BLaER1 (cell line): ENCODE results near the gene EFNA5.
A peak's percentile ranks its signal among the peaks of the same experiment; 100 is the strongest.

Experiments used
- H3K27ac ChIP-seq: shearing (Covaris generic); formaldehyde crosslinking; 2 replicates; pipeline ENCODE4 v1.8.1; 2022
- H3K27me3 ChIP-seq: shearing (Covaris generic); formaldehyde crosslinking; 2 replicates; pipeline ENCODE4 v1.8.1; 2022
- H3K36me3 ChIP-seq: shearing (Covaris generic); formaldehyde crosslinking; 2 replicates; pipeline ENCODE4 v1.8.1; 2022
- H3K4me1 ChIP-seq: shearing (Covaris generic); formaldehyde crosslinking; 2 replicates; pipeline ENCODE4 v1.8.1; 2022
- H3K4me2 ChIP-seq: shearing (Covaris generic); formaldehyde crosslinking; 2 replicates; pipeline ENCODE4 v1.8.1; 2022
- H3K4me3 ChIP-seq: shearing (Covaris generic); formaldehyde crosslinking; 2 replicates; pipeline ENCODE4 v1.8.1; 2022
- H3K9ac ChIP-seq: shearing (Covaris generic); formaldehyde crosslinking; 2 replicates; pipeline ENCODE4 v1.8.1; 2022
- H3K9me3 ChIP-seq: shearing (Covaris generic); formaldehyde crosslinking; 2 replicates; pipeline ENCODE4 v1.8.1; 2022
- H4K20me1 ChIP-seq: shearing (Covaris generic); formaldehyde crosslinking; 2 replicates; pipeline ENCODE4 v1.8.1; 2022
- Cebpa-rat ChIP-seq: shearing (Covaris generic); IDR thresholded peaks from 2 replicates; pipeline ENCODE4 v1.8.1; 2022

Gene EFNA5

DNA sequence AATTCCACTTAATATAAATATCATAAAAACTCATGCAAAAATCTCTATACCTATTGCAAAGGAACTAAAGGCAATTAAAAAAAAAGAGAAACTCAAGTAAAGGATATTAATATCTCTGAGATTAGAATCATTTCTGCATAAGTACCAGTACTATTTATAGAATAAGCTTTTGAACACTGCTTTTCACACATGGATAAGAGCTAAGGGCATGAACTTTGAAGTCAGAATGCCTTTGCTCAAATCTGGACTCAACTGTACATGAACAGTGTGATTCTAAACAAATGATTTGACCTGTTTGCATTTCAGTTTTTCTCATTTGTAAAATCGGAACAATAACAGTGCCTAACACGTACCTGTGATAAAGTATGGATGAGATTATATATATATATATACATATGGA, 255.9 kb downstream of the EFNA5 start:
- Histone ChIP-seq H3K27ac (no peak overlapping the region), H3K4me3 (no peak overlapping the region), H4K20me1 (no peaks in the 10 kb centered on the region), H3K4me1 (no peaks in the 10 kb centered on the region), H3K36me3 (no peaks in the 10 kb centered on the region), H3K9ac (no peak overlapping the region), H3K4me2 (no peak overlapping the region), H3K27me3 (no peaks in the 10 kb centered on the region), H3K9me3 (no peaks in the 10 kb centered on the region)
- no peak for TF ChIP-seq Cebpa-rat

DNA sequence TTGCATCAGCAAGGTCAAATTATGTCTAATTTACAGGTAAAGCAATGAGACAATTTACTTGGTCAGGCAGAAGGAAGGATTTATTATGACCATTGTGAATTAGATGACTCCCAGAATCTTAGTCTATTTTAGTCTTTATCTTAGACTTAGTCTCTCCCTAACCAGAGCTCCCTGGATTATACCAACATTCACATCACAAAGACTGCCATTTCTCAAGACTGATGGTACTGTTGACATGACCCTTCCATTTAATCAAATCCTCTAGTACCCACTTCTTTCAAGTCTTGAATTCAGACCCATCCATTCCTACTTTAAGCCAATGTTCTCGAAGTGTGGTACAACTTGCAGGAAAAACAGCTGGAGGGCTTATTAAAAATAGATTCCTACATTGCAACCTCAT, 257.0 kb downstream of the EFNA5 start:
- TF ChIP-seq Cebpa-rat: no peak
- Histone ChIP-seq H4K20me1 (no peaks in the 10 kb centered on the region), H3K9ac (no peak overlapping the region), H3K27me3 (no peaks in the 10 kb centered on the region), H3K9me3 (no peaks in the 10 kb centered on the region), H3K4me3 (no peak overlapping the region), H3K36me3 (no peaks in the 10 kb centered on the region), H3K4me1 (no peaks in the 10 kb centered on the region), H3K4me2 (no peak overlapping the region), H3K27ac (no peak overlapping the region)

DNA sequence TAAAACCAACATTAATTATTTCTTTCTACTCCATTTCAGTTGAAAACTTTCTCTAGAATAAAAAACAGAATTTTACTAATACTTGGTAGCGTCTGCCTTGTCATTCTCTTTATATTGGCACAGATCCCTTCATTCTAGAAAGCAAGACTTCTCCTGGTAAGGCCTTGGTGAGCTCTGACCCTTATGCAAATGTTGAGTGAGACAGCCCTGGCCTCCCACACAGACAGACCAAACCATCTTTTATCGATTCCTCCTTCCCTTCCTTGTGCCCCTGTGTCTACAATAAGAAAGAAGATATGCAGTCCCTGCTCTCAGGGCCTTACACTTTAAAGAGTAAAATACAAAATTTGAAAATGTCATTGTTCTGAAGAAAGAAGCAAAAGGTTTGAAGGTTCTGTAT, 262.2 kb downstream of the EFNA5 start:
- H3K36me3 ChIP-seq: no peaks in the 10 kb centered on the region
- no peaks in the 10 kb centered on the region for H4K20me1 ChIP-seq
- peaks cover 7% of the 10 kb centered on the region for H3K4me1 ChIP-seq
- no peak for TF ChIP-seq Cebpa-rat
- H3K27me3 ChIP-seq: no peaks in the 10 kb centered on the region
- no peak overlapping the region for H3K4me3 ChIP-seq
- H3K9ac ChIP-seq: no peak overlapping the region
- no peak overlapping the region for H3K27ac ChIP-seq
- H3K9me3 ChIP-seq: no peaks in the 10 kb centered on the region
- H3K4me2 ChIP-seq: no peak overlapping the region

DNA sequence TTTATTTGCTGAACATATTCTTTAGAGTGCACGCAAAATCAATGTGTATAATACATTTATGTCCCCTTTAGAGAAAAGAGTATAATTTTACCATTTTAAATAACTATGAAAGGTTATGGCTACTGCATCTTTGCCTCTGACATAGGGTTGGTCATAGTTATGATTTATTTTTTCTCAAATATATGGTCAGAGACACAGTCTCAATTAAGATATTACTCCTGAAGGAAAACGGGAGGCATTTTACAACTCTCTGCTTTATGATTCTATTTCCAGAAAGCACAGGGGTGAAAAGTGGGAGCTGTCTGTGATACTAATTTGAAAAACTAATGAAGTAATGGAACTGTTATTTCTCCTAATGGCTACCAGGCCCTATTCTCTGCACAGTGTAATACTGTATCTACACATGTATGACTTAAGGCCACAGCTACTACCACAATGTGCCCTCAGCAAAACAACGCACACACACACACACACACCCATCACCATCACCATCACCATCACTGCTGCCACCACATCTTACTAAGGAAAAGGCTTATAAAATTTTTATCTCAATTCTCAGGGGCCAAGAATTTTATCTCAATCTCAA, 262.9 kb downstream of the EFNA5 start:
- Histone ChIP-seq H3K4me3 (no peak overlapping the region), H3K36me3 (no peaks in the 10 kb centered on the region), H3K27ac (no peak overlapping the region), H3K9ac (no peak overlapping the region), H3K9me3 (no peaks in the 10 kb centered on the region), H4K20me1 (no peaks in the 10 kb centered on the region), H3K4me1 (peaks cover 7% of the 10 kb centered on the region), H3K27me3 (no peaks in the 10 kb centered on the region), H3K4me2 (no peak overlapping the region)
- no peak for TF ChIP-seq Cebpa-rat

DNA sequence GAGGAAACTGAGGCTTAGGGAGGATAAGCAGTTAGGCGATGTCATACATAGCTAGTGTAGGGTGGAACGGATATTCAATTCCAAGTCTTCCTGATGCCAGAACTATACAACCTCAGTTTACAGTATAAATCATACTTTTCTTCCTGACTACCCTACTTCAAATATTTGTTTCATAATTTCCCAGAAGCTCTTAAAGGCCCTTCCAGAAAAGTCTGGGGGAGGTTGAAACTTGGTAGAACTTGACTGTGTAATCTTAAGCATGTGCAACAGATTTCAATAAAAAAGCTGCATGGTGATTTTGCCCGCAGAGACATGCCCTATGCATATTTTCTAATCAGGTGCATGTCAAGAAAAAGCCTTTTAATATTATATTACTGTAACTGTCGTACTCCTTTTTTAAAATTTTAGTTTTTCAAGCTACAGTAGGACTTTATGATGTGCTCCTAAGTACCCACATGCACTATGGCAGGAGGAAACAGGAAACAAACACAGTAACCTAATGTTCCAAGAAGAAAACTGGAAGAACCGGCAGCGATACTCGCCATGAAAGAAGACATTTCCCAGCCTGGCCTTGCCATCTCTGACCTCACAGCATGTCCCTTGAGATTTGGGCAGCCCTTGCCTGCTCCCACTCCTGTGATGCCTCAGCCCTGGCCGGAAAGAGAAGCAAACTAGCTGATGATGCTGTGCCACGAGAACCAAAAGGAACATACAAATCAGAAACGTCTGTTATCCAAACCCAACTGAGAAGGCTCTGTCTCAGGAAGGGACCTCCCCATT, 266.0 kb downstream of the EFNA5 start:
- H3K4me1 ChIP-seq: peaks cover 7% of the 10 kb centered on the region
- H3K9ac ChIP-seq: no peak overlapping the region
- no peak overlapping the region for H3K4me3 ChIP-seq
- no peaks in the 10 kb centered on the region for H3K36me3 ChIP-seq
- H3K4me2 ChIP-seq: peak overlapping the region; percentile 15; the same call in 1 of the 2 replicates
- H3K27me3 ChIP-seq: no peaks in the 10 kb centered on the region
- H3K27ac ChIP-seq: no peak overlapping the region
- no peak for TF ChIP-seq Cebpa-rat
- H3K9me3 ChIP-seq: no peaks in the 10 kb centered on the region
- H4K20me1 ChIP-seq: no peaks in the 10 kb centered on the region

DNA sequence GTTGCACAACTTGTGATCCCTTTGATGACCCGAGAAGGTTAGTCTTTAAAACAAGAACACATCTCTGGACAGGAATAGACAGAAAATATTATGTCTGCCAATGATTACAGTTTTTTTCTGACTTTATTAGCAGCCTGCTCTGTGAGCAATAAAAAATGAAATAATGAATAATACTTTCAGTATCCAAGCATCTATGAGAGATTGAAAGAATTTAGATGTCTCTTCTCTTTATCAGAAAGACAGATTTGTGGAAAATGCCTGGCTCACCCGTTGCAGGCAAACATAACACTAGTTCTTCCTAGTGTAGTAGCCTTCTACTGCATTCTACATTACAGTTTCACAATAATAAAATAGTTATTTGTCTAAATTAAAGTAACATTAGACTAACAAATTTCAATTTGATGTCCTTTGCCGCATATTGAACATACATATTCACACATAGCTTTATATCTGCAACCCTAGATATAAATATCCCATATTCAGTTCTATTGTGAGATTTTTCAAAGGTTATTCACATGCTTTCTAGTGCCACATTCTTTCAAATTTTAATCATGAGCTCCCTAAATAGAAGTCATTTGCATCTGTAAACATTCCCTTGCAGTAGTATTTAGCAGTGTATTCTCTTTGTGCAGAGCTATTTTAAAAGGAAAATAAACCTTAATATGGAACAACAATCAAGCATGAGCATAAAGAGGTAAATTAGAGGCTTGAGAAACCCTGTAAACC, 267.3 kb downstream of the EFNA5 start:
- Histone ChIP-seq H3K4me3 (no peak overlapping the region), H4K20me1 (no peaks in the 10 kb centered on the region), H3K4me1 (peaks cover 7% of the 10 kb centered on the region), H3K4me2 (no peak overlapping the region), H3K9ac (no peak overlapping the region), H3K36me3 (no peaks in the 10 kb centered on the region), H3K27ac (no peak overlapping the region), H3K27me3 (no peaks in the 10 kb centered on the region), H3K9me3 (no peaks in the 10 kb centered on the region)
- no peak for TF ChIP-seq Cebpa-rat

DNA sequence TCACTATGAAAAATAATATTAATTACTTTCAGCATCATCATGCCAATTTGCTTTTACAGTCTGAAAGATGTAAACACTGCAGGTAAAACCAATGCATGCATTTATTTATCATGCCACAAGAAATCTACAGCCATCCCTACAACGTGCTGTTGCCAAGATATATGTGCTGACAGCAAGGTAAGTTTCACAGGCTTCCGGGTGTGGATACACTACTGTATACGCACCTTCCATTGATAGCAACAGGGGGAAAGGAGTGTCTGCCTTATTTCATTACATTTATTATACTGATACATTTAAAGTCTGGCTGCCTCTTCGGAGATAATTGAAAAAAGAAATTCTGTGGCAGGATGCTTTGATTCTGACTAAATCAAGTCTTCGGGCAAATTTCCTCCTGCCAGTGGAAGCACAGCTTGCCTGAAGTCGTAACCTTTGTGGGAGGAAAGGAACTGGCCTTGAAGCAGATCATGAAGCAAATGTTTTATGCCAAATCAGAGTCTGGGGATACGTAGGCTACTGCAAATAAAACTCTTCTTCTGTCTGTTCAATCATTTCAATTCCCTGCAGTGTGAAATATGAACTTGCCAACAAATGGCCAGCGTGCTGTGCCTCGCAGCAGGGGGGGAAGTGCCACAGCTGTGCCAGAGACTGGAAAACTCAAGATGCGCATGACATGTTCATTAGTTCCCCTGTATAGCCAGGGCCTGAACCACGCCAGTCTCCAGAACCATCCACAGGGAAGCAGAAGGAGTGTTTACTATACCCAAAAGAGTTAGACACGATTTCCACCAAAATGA, 268.1 kb downstream of the EFNA5 start:
- no peaks in the 10 kb centered on the region for H3K36me3 ChIP-seq
- peaks cover 7% of the 10 kb centered on the region for H3K4me1 ChIP-seq
- H4K20me1 ChIP-seq: no peaks in the 10 kb centered on the region
- no peaks in the 10 kb centered on the region for H3K27me3 ChIP-seq
- no peak for TF ChIP-seq Cebpa-rat
- H3K27ac ChIP-seq: no peak overlapping the region
- H3K9ac ChIP-seq: no peak overlapping the region
- H3K9me3 ChIP-seq: no peaks in the 10 kb centered on the region
- no peak overlapping the region for H3K4me3 ChIP-seq
- no peak overlapping the region for H3K4me2 ChIP-seq

DNA sequence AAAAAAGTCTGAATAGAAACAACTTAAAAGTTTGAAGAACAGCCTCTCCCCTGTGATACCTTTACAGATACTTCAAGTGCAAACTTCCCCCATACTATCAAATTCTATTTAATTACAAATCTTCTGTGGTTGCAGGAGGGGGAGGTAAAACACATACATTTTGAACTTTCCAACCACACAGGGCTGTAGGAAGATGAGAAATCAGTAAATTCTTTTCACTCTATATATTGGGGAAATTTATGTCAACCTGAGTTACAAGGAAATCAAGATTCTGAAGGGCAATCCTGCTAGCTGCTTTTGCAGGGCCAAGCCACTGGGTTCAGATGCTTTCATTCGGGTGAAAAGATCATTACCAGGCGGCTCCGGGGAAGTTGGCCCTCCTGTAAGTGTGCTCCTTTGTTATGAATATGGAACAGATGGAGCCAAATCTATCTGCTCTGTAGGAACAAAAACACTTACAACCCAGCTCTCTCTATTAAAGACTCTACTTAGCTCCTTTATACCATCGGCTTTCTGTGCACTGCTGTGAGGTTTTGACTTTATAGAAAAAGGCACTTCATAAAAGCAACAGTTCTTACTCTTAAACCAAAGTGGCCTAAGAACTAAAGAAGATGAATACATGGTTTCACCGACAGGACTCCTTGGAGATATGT, 269.1 kb downstream of the EFNA5 start:
- peaks cover 8% of the 10 kb centered on the region for H3K4me1 ChIP-seq
- no peak overlapping the region for H3K27ac ChIP-seq
- H4K20me1 ChIP-seq: no peaks in the 10 kb centered on the region
- H3K27me3 ChIP-seq: no peaks in the 10 kb centered on the region
- no peak overlapping the region for H3K4me3 ChIP-seq
- H3K9me3 ChIP-seq: no peaks in the 10 kb centered on the region
- H3K36me3 ChIP-seq: no peaks in the 10 kb centered on the region
- no peak for TF ChIP-seq Cebpa-rat
- no peak overlapping the region for H3K4me2 ChIP-seq
- H3K9ac ChIP-seq: no peak overlapping the region

DNA sequence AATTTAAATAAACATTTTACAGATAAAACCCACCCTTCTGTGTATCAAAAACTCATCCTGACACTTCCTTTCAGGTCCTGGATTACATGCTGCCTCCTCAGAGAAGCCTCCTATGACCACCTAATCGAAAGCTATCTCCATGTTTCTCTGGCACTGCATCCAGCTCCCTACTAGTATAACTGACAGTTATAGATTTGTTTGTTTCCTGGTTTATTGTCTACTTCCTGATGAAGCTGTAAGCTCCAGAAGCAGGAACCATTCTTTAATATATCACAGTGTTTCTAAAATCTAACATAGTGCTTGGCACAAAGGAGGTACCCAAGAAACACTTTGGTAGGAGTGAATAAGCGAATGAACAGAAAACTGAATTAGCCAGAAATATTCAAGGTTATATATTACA, 270.4 kb downstream of the EFNA5 start:
- TF ChIP-seq Cebpa-rat: no peak
- H3K27ac ChIP-seq: no peak overlapping the region
- no peak overlapping the region for H3K9ac ChIP-seq
- H3K4me1 ChIP-seq: peaks cover 16% of the 10 kb centered on the region
- no peaks in the 10 kb centered on the region for H3K27me3 ChIP-seq
- no peak overlapping the region for H3K4me2 ChIP-seq
- H3K9me3 ChIP-seq: no peaks in the 10 kb centered on the region
- H3K36me3 ChIP-seq: no peaks in the 10 kb centered on the region
- no peaks in the 10 kb centered on the region for H4K20me1 ChIP-seq
- H3K4me3 ChIP-seq: no peak overlapping the region
